ENCODE measurements around the gene RALGAPB.
A peak's percentile ranks its signal among the peaks of the same experiment; 100 is the strongest.
"Not testable (repeated sequence)": the region's sequence is repeated elsewhere in the genome, so short reads cannot be mapped to it uniquely, and the experiment has no call there.

The RALGAPB gene

GRCh38 chr20:38472513-38473366 is at the start of gene RALGAPB:
Gene RALGAPB (plus strand): TSS chr20:38472843. CDS start chr20:38488433, 15,590 bp downstream.
- DNase-seq = peak; percentile 98

DNA sequence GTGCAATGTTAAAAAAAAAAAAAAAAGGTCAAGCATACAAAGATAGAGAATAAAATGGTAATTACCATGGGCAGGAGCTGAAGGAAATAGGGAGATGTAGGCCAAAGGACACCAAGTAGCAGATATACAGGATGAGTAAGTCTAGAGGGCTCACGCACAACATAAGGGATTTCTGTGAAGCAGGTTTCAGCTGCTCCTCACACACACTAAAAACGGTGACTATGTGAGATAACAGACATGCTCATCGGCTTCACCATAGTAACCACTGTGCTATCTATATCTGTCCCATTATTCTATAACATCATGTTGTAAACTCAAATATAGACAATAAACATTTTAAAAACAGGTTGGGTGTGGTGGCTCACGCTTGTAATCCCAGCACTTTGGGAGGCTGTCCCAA is 49.1 kb upstream of the RALGAPB start:
- DNase-seq = no peak

GRCh38 chr20:38424401-38424800 is 48.2 kb upstream of the RALGAPB start:
- no peak for DNase-seq

GRCh38 chr20:38426006-38426897 is 46.4 kb upstream of the RALGAPB start:
- no peak for DNase-seq

DNA sequence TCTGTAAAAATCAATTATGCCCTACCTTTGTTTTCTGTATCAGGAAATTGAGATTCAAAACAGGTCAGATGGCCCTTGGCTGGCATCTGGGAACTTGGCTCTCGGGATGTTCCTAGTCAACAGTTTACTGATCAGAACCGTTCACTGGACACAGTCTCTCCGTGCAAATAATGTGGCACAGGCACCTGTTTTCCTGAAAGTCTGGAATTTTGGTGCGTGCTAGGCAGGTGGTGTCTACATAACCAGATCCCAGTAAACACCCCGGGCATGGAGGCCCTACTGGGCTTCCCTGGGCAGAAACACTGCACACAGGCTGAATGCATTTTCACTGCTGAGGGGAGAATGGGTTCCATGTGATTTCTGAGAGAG is 45.0 kb upstream of the RALGAPB start:
- DNase-seq = no peak

DNA sequence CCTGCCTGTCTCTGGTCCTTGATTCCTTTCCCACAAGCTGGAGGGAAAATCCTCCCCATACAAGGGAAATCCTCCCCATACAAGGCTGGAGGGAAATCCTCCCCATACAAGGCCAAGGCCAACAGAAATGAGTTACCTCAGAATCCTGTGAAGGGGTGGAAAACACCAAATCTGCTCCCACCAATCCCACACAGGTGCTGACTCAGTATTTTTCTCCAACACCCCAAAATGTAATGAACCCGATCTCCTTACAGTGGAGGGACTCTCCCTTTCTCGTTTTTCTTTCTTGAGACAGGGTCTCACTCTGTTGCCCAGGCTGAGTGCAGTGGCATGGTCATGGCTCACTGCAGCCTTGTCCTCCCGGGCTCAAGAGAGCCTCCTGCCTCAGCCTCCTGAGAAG is 43.8 kb upstream of the RALGAPB start:
- no peak for DNase-seq

GRCh38 chr20:38429301-38429700 is 43.3 kb upstream of the RALGAPB start:
- DNase-seq = no peak

DNA sequence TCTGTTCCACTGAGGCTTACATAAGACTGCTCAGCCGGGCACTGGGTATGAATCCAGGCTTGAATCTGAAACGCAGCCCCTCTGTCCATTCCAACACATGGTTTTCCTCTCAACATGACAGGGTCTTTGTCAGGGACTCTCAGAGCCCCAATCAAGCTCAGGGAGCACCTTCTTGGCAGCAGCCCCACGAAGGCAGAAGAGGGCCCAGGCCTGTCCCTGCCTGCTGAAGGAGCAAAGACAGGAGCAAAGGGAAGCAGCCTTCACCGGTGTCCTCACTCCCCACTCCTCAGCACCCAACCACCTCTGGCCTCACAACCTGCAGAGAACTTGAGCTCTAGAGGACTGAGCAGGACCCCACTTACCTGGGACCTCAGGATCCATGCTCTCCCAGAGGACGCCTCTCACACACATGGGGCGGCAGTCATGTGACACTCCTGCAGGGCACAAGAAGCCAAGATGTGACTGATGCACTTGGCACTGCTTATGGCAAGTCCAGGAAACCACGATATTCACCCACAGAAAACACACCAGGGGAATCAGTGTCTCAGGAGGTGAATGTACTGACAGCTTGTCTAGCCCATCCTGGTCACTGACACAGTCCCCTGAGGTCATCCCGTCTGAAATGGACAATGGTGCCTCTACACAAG is 41.8 kb upstream of the RALGAPB start:
- DNase-seq = no peak

DNA sequence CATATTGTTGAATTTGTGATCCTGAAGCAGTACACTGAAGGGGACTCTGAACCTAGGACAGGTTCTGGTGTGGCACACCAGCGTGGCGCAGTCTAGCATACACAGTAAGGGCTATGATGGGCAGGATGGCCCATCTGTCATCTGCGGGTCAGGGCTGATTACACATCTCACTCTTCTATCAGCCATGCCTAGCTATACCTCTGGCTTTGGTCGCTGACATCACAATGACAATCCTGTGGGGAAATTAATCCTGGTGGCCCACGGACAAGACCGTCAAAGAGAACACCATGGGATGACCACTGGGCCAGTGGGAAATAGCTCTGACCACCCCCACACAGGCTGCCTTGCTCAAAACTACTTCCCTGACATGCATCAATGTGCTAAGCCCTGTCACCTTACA is 40.4 kb upstream of the RALGAPB start:
- DNase-seq = no peak

DNA sequence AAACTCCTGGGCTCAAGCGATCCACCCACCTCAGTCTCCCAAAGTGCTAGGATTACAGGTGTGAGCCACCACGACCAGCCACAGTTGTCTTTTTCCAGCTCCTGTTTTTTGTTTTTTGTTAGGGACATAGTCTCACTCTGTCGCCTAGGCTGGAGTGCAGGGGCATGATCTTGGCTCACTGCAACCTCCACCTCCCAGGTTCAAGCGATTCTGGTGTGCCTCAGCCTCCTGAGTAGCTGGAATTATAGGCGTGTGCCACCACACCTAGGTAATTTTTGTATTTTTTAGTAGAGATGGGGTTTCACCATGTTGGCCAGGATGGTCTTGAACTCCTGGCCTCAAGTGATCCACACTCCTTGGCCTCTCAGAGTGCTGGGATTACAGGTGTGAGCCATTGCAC is 39.8 kb upstream of the RALGAPB start:
- DNase-seq = not testable (repeated sequence)

DNA sequence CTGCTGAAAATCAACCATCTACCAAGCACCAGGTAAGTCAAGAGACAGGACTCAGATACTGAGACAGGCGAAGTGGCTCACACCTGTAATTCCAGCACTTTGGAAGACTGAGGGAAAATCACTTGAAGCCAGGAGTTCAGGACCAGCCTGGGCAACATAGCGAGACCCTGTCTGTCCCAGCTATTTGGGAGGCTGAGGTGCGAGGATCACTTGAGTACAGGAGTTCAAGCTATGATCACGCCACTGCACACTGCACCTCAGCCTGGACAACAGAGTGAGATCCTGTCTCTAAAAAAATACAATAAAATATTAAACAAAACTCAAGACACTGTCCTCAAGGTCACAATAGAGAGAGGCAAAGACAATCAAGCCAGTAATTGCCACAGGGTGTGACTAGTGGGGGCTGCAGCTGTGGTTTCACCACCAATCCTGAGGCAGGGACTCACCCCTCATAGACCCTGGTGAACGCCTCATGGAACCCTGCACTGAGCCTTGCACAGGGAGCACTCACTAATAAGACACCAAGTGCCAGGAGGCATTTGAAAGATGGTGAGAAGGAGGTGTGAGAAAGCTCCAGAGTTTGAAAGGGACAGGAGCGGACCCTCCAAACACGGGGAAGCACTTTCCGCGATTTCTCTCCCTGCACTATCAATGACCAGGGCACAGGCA is 39.2 kb upstream of the RALGAPB start:
- no peak for DNase-seq

DNA sequence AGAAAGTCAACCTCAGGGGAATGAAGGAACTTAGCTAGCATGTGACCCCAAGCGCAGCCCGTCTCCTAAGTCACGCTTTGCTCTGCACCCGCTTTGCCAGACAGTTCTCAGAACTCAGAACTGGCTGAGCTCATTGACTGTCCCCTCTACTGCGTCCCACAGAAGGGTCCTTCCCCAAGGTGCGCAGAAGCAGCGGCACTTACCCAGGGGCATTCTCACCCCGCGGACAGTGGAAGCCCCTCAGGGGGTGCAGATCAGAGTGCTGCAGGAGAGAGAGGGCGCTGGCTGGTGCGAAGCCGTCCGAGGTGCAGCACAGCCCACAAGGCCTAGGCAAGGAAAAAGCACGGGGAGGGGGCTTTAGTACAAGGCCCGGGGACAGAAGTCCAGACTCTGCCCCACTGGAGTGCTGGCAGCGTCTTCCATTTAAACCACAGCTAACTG is 38.3 kb upstream of the RALGAPB start:
- DNase-seq = no peak

- peak; percentile 63 for DNase-seq
Measured at GRCh38 chr20:38434770-38435554, 37.7 kb upstream of the RALGAPB start, which contains the start of gene SNHG17. Gene SNHG17 (minus strand): TSS chr20:38435328.

DNA sequence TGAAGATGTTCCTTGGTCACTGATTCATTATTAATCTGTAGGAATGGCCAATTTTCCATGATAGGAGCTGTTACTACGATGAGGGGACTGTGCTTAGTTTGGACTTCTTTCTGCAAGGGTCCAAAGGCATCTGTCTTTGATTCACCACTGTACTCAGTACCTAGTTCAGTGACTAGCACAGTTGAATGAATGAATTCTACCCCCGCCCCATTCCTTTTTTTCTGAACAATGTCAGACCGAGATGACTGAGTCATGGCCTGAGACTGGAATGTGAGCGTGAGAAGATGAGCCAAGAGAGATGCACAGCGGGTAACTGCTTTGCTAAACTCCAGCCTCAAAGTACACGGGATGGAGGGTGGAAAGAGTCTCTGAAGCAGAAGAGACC is 37.1 kb upstream of the RALGAPB start:
- DNase-seq = no peak

- no peak for DNase-seq
Measured at GRCh38 chr20:38437796-38438195, 34.8 kb upstream of the RALGAPB start.

DNA sequence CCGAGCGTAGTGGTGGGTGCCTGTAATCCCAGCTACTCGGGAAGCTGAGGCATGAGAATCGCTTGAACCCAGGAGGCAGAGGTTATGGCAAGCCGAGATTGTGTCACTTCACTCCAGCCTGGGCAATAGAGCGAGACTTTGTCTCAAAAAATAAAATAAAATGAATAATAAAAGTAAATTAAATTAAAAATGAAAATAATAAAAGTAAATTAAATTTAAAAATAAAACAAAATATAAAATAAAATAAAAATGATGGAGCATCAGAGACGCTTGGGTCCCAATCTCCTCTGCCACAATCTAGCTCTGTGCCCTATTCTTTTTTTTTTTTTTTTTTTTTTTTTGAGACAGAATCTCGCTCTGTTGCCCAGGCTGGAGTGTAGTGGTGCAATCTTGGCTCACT is 31.5 kb upstream of the RALGAPB start:
- DNase-seq = not testable (repeated sequence)

DNA sequence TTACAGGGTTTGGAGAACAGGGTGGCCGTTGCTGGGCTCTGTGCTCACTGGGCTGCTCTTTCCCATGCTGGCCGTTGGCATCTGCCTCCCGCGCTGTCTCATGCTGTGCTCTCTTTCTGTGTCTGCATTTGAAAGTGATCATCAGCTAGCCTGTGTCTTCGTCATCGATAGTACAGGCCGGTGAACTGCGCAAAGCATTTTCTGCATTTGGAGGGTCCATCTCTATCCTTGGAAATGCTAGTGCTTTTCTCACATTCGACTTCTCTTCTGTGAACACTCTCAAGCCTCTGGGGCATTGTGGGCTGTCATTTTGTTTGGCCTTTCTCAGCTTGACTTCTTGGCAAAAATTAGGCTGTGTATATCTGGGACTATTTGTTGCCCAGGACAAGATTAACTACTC is 30.7 kb upstream of the RALGAPB start:
- DNase-seq = no peak

- no peak for DNase-seq
Measured at GRCh38 chr20:38445381-38445796, 27.3 kb upstream of the RALGAPB start.

DNA sequence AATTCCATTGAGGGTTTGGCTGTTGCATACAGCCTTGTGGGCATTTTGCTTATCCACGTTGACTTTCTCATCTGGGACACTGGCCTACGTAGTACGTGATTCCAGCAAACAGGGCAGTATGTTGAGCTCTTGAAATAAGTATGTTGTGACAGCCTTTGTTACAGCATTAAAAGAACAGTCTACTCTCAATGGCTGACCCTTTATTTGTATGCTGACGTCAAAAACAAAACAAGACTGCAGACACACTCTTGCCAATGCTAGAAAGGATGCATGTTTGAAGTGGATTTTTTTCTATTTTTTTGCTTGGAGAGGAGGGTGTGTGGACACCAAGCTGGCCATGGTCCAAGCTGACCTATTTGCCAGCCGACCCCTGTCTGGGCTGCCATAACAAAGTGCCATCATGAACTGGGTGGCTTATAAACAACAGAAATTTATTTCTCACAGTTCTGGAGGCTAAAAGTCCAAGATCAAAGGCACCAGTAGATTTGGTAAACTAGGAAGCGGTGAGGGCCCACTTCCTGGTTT is 26.7 kb upstream of the RALGAPB start:
- DNase-seq = no peak

GRCh38 chr20:38446441-38447209 is 26.0 kb upstream of the RALGAPB start:
- DNase-seq = peak; percentile 83

DNA sequence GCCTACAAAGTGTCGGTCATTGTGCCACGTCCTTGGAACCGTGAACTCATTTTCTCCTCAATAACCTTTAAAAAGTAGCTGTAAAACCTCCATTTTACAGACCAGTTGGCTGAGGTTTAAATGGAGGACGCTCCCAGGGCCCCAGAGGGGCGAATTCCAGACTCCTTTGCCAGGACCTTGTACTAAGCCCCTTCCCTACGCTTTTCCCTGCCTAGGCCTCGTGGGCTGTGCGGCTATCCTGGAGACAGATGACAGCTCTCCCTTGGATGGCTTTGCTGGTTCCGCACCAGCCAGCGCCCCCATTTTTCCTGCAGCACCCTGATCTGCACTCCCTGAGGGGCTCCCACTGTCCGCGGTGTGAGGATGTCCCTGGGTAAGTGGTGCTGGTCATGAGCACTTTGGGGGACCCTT is 25.4 kb upstream of the RALGAPB start:
- DNase-seq = no peak

All from NK-92 treated with Interleukin-12 subunit alpha and Interleukin-12 subunit beta, amount 100 ng/mL, for 24 hours (cell line).